Esophagus squamous epithelium (tissue), 5 donors: ENCODE results near the gene AKNA. TPM values are rescaled to one million over a fixed set of nuclear protein-coding genes. Genes with fewer than 3 reads are reported as not detected.

Experiments used
- DNase-seq: peaks from one replicate; lab custom pipeline; 2025; lab: John Stamatoyannopoulos, UW
- H3K27ac ChIP-seq, 4 donors: fragments of 200-600 bp; sonication (generic); one replicate each; pipeline ENCODE4 v1.5.1; 2016 to 2019; ENCODE audit warnings: mild to moderate bottlenecking in 1 of 4
- H3K27me3 ChIP-seq, 4 donors: fragments of 200-600 bp; sonication (generic); 1 replicate in 3 of 4; 2 replicates in 1 of 4; pipeline versions ENCODE4 v1.5.1 to v1.6.0; 2017 to 2021; ENCODE audit warnings: antibody characterized with exemption in 1 of 4
- H3K36me3 ChIP-seq, 3 donors: fragments of 200-600 bp; sonication (generic); one replicate each; pipeline ENCODE4 v1.5.1; 2016 to 2019
- H3K4me1 ChIP-seq, 3 donors: fragments of 200-600 bp; sonication (generic); one replicate each; pipeline ENCODE4 v1.5.1; 2017 to 2019
- H3K4me3 ChIP-seq, 4 donors: fragments of 200-600 bp; sonication (generic); 1 replicate in 3 of 4; 2 replicates in 1 of 4; pipeline ENCODE4 v1.5.1; 2016 to 2019; ENCODE audit warnings: mild to moderate bottlenecking in 2 of 4, moderate library complexity in 1 of 4
- H3K9me3 ChIP-seq, 3 donors: fragments of 200-600 bp; sonication (generic); one replicate each; pipeline ENCODE4 v1.5.1; 2016 to 2019
- CTCF ChIP-seq, 6 experiments: fragments of 450-650 bp in 4 of 6; fragments of 200-600 bp in 2 of 6; sonication (generic) in 2 of 6; IDR thresholded peaks; one replicate each; pipeline ENCODE4 v1.5.1; 2016 to 2019; ENCODE audit warnings: antibody characterized with exemption in 6 of 6, mild to moderate bottlenecking in 4 of 6, moderate library complexity in 4 of 6
- POLR2A ChIP-seq, 4 donors: fragments of 450-650 bp; IDR thresholded peaks; one replicate each; pipeline ENCODE4 v1.6.1; 2017; ENCODE audit warnings: antibody characterized with exemption in 4 of 4, mild to moderate bottlenecking in 4 of 4, moderate library complexity in 3 of 4
- WGBS, 2 donors: methylation state at CpG; one replicate each; pipeline ENCODE4 v1.1.5; 2018; 5-methylcytosine and 5-hydroxymethylcytosine counted together
- intact Hi-C: fragments of 100-400 bp; cut with DNase I; formaldehyde crosslinking; loops from one replicate; pipeline ENCODE4 v1.15.0; 2022
- total RNA-seq, 4 donors: library from RNA; depleted of rRNA; stranded (reverse); fragments of >200 nt; gene quantifications; one replicate each; pipeline ENCODE4 v1.1.0, GENCODE V29; 2016
- donor health status: DM: yes; HTN: yes; CAD: no.

AKNA gene
- total RNA-seq, 4 donors from 2014 or later, result 6.1 to 25.0 (median 7.6) TPM

DNA sequence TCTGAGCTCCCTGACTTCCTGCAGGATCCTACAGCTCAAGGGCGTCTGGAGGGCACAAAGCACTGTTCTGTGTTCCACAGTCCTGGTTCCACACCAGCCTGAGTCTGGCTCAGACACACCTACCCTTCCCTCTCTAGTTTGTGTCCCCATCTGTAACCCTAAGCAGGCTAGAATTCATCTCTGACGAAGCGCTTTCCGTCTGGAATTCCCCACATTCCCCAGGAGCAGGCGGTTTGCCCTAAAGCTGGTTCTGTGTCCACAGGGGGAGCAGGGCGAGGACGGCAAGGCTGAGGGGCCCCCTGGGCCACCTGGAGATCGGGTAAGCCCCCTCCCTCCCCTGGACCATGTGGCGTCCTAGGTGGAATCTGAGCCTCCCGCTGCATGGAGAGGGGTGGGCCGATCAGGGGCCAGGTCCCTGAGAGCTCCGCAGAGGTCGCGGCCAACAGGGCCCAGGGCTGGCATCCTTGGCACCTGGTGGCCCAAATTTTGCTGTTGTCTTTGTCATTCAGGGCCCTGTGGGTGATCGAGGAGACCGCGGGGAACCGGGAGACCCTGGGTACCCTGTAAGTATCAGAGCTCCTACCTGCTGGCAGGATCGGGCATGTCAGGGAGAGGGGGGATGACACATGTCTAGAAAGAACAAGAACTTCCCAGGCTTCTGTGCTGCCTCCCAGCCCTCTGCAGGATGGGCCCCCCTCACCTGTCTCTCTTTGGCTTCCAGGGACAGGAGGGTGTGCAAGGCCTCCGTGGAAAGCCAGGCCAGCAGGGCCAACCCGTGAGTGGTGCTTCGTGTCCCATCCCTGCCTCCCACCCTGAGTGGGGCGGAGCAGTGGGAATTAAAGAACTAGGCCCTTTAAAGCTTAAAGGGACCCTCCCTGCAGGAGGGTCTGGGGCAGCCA is 99.3 kb downstream of the AKNA start:
- WGBS, 2 donors, result 14 to 31% methylated on average over 2 to 9 of the region's 23 CpGs
- peaks cover 0 to 33% (median 4%) of the 10 kb centered on the region in 3 donors for H3K4me1 ChIP-seq
- intact Hi-C loops, result loop anchor here (5.0 kb wide), 1 partner anchor 131 kb away; the partner anchor contains the start of gene COL27A1

GRCh38 chr9:114287763-114288192 is 100.0 kb downstream of the AKNA start:
- intact Hi-C loops, result loop anchor here (5.0 kb wide), 1 partner anchor 130 kb away; the partner anchor contains the start of gene COL27A1
- Histone ChIP-seq H3K27ac (no peak overlapping the region), H3K4me1 (peaks cover 0 to 33% (median 4%) of the 10 kb centered on the region in 3 donors), H3K4me3 (no peak overlapping the region), H3K36me3 (peaks cover 0 to 12% (median 0%) of the 10 kb centered on the region in 3 donors), H3K9me3 (no peaks in the 10 kb centered on the region), H3K27me3 (no peaks in the 10 kb centered on the region)
- WGBS, 2 donors, result 40 to 49% methylated on average over 1 to 5 of the region's 15 CpGs
- DNase-seq, result no peak
- no peak for TF ChIP-seq POLR2A (IDR thresholded peaks at IDR 0.05)
- TF ChIP-seq CTCF (IDR thresholded peaks at IDR 0.05), result no peak

More for the DNA sequence above, 99.3 kb downstream of the AKNA start:
- no peak for DNase-seq
- Histone ChIP-seq H3K4me3 (no peak overlapping the region), H3K36me3 (peaks cover 0 to 14% (median 0%) of the 10 kb centered on the region in 3 donors), H3K27me3 (no peaks in the 10 kb centered on the region), H3K9me3 (no peaks in the 10 kb centered on the region), H3K27ac (no peak overlapping the region)
- TF ChIP-seq POLR2A (IDR thresholded peaks at IDR 0.05) (no peak), CTCF (IDR thresholded peaks at IDR 0.05) (no peak)

GRCh38 chr9:114287001-114287762 is 100.6 kb downstream of the AKNA start:
- H3K27ac ChIP-seq, result no peak overlapping the region
- TF ChIP-seq CTCF (IDR thresholded peaks at IDR 0.05) (no peak), POLR2A (IDR thresholded peaks at IDR 0.05) (no peak)
- no peak overlapping the region for H3K4me3 ChIP-seq
- peaks cover 0 to 33% (median 4%) of the 10 kb centered on the region in 3 donors for H3K4me1 ChIP-seq
- 79 to 94% methylated on average over 10 to 12 of the region's 16 CpGs for WGBS, 2 donors
- H3K27me3 ChIP-seq, result no peaks in the 10 kb centered on the region
- intact Hi-C loops, result loop anchor here (5.0 kb wide), 1 partner anchor 130 kb away; the partner anchor contains the start of gene COL27A1
- H3K36me3 ChIP-seq, result peaks cover 0 to 6% (median 0%) of the 10 kb centered on the region in 3 donors
- DNase-seq, result no peak
- no peaks in the 10 kb centered on the region for H3K9me3 ChIP-seq

- peaks cover 0 to 33% (median 4%) of the 10 kb centered on the region in 3 donors for H3K4me1 ChIP-seq
- no peak for DNase-seq
These were observed 101.6 kb downstream of the AKNA start for GRCh38 chr9:114286146-114286679.

More at GRCh38 chr9:114286146-114286679, 101.6 kb downstream of the AKNA start:
- intact Hi-C loops, result loop anchor here (5.0 kb wide), 1 partner anchor 129 kb away; the partner anchor contains the start of gene COL27A1
- 83 to 87% methylated on average over 7 to 9 of the region's 10 CpGs for WGBS, 2 donors
- no peak for TF ChIP-seq CTCF (IDR thresholded peaks at IDR 0.05)
- Histone ChIP-seq H3K4me3 (no peak overlapping the region), H3K27me3 (no peaks in the 10 kb centered on the region), H3K9me3 (no peaks in the 10 kb centered on the region), H3K27ac (no peak overlapping the region), H3K36me3 (no peaks in the 10 kb centered on the region)
